HT-29 (cell line): ENCODE data around the gene ZFP92. TPM values are rescaled to one million over a fixed set of nuclear protein-coding genes. Genes with fewer than 3 reads are reported as not detected.

ENCODE experiments used
- DNase-seq: peaks from one replicate; pipeline ENCODE4 v3.0.0-alpha.2; 2015; ENCODE audit warnings: low spot score
- total RNA-seq: library from RNA; depleted of rRNA; stranded (reverse); fragments of >200 nt; shearing (Covaris generic); gene quantifications from 2 replicates; pipeline ENCODE4 v1.2.3, GENCODE V29; 2014

Gene ZFP92
- total RNA-seq, 1 experiment from 2014 or later = not detected

DNA sequence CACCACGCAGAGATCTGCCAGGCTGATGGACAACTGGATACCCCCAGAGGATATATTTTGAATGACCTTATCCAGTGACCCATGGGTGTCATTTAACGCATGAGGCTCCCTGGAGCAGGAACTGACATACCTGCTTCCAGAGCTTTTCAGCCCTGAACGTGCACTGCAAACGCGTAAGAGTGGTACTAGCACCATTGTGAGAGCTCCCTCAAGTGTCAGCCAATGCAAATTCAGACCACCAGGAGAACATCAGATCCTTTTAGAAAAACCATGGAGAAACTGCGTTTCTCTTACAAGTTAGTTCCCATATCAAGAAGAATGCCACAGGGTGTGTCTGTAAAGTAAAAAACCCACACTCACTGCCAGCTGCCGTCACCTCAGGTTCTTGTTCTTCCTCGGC lies 27.3 kb downstream of the ZFP92 start:
- DNase-seq = peak; percentile 39

DNA sequence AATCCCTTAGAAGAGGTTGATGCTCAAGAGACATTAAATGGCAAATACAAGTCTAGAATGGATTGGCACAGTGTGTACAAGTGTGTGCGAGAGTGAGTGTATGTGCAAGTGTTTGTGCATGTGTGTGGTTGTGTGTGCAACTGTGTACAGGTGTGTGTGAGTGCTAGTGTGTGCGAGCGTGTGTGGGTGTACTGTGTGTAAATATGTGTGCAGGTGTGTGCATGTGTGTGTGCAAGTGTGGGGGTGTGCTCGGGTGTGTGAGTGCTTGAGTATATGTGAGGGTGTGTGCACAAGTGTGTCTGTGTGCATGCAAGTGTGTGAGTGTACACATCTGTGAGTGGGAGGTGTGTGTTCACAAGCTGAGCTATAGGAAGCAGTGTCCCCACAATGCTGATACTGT lies 28.7 kb downstream of the ZFP92 start:
- no peak for DNase-seq

DNA sequence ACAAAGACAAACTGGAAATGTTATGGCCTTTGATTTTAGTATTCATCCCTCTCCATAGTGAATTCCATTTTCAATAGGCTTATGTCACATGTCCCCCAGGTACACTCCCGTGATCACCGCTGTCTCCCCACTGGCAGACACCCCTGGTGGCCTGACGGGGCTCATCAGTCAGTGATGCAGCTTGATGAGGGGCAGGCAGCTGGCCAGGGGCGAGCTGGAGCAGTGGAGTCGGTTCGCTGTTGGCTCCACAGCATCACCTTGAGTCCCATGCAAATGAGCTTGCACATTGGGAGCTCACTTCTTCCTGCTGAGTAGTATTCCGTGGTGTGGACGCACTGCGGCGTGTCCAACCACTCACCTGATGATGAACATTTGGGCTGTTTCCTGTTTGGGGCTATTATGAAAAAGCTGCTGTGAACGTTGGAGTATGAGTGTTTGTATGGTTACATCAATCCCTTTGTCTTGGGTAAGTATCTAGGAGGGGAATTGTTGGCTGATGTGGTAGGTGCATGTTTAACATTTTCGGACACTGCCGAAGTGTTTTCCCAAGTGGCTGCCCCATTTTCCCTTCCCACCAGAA lies 29.4 kb downstream of the ZFP92 start:
- no peak for DNase-seq

DNA sequence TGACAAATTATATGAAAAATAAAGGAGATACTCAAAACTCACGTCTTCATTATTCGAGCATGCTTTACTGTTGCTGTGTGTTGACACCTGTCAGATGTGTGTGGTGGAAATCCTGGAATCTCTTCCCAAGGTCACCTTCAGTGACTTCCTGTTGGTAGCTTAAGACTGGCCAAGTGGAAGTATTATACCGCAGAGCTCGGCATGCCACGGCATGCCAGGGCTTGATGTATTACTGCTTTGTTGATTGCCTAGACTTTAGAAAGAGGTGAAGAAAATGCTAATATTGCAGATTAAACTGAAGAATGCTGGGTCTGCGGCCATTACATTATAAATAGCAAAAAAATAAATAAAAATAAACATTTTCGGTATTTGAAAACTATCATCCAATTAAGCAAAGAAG lies 30.0 kb downstream of the ZFP92 start:
- no peak for DNase-seq

DNA sequence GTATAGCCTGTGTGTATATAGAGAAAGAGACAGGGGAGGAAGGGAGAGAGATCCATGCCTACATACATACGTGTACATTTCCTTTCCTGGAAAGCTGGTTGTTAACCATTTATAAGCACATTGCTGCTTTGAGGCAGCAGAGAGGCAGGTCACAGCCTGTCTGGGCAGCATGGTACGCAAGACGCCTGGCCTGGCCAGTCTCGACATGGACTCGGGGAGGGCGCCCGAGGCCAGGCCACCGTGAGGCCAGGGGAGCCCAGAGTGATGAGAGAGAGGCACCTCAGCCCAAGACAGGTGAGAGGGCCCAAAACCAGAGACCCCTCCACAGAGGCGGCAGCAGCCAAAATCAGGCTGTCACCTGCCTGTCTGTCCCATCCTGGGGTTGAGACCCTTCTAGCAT lies 30.7 kb downstream of the ZFP92 start:
- DNase-seq = no peak

DNA sequence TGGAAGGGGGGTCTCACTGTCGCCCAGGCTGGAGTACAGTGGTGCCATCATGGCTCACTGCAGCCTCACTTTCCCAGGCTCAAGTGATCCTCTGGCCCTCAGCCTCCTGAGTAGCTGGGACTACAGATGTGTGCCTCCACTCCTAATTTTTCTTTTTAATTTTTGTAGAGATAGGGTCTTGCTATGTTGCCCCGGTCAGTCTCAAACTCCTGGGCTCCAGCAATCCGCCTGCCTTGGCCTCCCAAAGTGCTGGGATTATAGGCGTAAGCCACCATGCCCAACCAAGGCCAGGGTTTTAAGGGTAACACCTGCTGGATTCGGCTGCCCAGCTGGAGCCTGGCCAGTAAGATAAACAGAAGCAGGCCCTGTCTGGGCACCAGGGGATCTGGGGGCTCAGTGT lies 31.2 kb downstream of the ZFP92 start:
- no peak for DNase-seq

DNA sequence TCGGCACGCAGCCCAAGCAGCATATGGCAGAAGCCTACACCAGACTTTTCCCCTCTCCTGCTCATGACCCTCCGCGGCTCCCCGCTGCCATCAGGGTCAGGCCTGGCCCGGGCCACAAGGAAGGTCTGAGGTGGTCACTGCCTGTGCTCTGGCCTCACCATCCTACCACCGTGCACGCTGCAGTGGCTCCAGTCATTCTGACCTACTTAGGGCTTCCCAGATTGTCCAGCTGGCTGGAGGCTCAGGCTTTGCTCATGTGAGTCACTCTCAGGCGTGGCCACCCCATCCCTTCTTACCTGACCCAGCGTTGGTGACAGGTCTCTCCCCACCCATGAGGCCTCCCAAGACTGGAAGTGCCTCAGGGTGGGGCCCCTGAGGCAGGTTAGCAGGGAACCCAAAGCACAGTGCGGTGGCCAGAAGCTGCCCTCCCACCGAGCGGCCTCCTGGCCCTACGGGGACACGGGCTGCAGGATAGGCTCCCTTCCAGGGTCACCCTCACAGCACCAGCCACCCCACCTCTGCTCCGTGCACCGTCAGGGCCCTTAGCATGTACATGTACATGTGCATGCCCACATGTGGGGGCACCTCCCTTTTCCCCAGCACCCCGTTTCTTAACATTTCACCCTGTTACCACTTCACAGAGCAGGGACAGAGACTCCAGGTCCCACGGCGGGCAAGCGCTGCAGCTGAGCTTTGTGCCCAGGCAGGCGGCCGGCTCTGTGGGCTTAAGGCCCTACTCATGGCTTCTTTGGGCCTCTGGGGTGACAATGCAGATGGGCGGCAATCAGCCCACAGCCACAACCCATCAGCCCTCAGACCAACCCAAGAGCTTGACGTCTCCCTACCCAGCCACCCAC lies 32.4 kb downstream of the ZFP92 start:
- DNase-seq = no peak

DNA sequence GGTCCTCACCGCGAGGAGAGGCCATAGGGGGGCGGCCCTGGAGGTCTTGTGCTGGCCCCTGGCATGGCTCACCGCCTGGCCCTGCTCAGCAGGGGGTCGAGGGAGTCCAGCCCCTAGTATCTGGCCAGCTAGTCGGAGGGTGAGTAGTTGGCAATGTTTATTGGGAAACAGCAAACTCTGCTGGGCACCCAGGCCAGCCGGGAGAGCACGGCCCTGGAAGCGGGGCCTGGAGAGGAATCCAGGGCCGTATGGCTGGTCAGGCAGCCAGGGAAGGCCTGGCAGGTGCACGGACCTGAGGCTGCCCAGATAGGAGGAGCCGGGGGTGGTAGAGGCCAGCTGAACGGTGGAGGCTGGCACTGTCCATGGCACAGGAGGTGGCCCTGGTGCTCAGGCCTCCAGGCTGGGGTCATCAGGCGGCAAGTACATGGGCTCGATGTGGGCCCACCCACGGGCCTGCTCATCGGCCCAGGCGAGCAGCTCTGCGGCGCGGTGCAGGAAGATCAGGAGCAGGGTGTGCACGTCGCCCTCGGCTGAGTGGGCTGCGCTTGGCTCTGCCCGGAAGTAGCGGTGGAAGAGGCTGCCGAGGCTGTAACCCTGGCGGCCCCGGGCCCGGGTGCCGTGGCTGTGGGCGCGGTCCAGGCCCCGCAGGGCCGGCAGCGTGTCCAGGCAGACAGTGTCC lies 33.2 kb downstream of the ZFP92 start:
- no peak for DNase-seq

DNA sequence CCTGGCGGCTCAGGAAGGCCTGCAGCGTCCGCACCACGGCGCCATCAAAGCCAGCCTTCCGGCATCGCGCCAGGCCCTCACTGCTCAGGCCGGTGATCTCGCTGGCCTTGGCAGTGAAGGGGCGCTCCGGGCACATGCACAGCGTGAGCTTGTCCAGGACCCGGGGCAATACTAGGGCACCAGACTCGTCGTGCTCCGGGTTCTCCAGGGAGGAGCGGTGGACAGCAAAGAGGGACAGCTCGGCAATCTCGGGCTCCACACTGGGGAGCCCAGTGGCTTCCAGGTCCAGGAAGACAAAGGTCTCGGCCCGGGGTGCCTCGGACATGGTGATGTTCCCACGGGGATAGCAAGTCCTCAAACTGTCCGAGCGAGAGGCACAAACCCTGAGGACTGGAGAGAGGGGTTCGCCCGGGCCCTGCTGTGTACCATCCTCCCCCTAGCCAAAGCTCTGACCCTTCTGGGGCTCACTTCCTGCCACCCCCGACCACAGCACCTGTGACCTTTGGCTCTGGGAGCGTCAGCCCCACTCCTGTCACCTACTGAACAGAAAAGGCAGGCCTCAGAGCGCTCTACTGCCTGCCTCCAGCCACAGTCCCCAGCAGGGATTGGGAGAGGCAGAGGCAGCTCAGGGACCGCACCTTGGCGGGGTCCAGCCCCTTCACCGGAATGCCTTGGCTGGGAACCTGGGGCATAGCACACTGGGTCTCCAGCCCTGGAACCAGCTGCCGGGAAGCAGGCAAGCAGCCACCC lies 34.0 kb downstream of the ZFP92 start:
- no peak for DNase-seq

DNA sequence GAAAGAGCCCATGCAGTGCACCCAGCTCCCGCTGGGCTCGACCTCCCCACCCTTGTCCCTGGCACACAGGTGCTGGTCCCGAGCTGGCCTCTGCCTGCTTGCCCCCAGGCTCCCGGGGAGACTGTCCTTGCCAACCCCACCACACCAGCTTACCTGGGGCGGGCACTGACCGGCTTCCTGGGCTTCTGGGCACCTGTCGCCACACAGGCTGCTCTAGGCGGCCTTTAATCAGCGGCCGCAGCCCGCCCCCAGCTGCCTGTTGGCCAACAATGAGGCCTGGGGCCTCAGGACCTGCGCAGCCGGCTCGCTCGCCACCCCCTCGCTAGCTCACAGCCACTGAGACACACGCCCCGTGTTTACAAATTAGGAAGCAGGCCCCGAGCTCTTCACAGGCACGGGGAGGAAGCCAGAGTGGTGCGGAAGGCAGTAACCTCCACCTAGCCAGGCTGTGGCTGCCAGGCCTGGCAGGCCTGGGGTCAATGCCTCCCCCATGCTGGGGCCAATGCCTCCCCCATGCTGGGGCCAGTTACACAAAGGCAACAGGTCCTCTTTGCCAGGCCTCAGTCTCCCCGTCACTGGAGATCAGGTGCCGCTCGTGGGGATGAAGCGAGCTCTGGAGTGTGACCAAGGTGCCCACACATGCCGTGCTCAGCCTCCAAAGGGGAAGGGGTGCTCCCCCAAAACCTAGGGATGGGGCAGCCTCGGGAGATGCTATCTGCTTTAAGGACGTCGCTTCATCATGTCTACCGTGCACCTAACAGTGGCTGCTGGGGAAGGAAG lies 34.8 kb downstream of the ZFP92 start, which contains the start of gene TREX2:
TSS of gene TREX2 (minus strand) at position 201 of the 780 bp plus-strand sequence. CDS start 626 bp downstream, outside the sequence.
- no peak for DNase-seq

DNA sequence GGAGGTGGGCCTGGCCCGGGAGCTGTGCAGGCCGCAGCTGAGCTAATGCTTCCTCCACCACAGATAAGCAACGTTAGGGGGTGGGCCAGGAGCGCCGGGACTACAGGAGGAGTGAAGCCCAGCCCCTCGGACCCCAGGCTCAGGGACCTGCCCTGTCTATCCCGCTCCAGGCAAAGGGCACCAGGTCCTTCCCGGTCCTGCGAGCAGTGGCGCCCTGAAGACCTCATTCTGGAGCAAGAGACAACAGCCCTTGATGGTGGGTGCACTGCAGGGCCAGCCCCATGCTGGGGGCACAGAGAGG lies 35.3 kb downstream of the ZFP92 start:
- DNase-seq = no peak

DNA sequence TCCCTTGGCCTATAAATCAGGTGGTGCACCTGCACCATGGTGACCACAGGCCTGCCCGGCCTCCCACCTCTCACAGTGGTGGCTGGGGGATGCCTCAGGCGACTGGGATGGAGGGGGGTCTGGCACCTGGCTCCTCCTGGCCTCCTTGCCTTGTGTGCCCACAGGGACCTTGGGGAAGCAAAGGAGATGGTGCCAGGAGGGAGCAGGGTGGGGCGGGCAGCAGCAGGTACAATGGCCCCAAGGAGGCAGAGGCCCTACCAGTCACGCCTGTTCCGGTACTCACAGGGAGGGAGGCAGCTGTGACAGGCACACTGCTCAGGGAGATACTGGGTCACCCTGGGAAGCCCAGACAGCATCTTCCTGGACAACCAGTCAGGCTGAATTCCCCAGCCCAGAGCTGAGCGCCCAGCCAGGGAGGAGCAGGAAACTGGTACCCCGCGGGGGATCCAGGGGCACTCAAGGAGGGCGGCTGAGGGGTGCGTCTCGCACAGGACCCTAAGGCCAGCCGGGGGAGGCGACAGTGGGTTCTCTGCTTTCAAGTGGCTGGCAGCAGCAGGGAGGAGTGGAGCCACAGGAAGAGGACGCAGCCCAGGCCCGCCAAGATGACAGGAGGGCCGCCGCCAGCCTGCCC lies 35.8 kb downstream of the ZFP92 start:
- no peak for DNase-seq

DNA sequence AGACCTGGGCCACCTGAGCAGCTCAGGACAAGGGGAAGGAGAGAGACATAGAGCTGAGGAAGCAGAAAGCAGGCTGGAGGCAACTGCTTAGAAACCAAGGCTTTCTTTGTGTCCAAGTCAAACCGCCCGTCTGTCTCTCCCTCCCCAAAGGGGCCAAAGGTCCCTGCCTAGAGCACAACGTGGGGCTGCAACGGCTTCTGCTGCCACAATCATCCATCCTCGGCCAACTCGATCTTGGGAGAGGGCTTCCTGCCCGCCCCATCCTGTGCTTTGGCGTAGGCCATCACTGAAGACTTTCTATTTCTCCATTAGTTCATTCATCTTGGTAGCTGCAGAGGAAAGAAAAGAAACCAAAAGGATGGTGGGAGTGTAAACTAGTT lies 36.3 kb downstream of the ZFP92 start:
- no peak for DNase-seq

DNA sequence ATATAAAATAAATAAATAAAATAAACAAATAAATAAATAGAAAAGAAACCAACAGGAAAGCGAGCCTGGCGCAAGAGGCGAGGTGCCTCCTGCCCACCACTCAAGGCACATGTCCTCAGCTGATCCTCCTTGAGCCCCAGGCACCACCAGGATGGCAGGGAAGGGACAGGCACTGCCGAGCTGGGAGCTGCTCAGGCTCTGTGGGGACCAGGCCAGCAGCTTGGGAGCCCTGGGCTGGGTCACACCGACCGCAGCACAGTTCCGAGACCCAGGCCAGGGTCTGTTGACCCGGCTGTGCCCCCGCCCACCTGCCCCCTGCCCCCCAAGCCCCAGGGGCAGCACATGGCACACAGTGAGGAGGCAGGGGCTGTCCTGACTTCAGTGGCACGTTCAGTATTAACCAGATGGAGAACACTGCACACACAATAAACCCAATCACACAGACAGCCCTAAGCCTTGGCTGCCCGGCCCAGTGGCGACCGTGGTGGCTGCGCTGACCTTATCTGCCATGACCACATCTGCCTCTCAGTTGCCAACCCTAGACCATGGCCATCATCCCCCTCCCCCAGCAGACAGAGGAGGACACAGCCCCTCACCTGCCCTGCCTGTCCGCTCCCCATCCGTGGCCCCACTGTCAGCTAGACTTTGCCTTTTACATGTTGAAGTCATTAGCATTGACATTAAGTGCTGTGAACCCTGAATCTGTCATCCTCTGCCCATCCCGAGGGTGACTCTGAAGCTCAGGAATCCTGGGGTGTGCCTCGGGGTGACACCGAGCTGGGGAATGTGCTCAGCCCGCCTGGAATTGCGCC lies 37.5 kb downstream of the ZFP92 start:
- DNase-seq = no peak

DNA sequence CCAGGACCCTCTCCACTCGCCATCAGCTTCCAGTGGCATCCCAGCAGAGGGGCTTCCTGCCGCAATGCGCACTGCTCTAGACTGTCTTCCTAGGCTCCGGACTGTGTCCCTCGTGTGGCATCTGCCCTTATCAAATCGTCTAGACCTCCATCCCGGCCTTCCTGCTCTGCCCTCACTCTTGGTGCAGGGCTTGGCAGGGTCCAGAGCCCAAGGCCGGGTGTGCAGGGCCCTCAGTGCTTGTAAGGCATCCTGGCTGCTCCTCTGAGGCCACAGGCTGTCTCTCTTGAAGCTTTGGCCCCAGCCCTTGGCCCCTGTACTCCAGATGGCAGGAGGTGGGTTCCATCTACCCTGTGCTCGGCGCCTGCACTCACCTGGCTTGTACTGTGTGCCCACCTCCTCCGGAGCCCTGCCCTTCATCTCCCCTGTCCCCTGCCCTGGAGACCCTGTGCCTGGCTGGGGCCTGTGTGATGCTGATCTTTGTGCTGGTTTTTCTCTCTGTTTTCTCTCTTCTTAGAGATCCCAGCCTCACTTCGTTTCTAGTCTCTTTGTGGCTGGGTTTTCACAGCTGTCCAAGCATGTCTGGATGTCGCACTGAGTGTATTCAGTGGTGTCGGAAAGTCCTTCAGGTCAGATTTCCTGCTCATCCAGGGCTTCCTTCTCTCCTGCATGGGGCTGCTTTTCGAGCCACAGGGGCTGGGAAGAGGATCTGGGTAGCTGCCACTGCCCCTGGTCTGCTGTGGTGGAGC lies 38.3 kb downstream of the ZFP92 start:
- no peak for DNase-seq

DNA sequence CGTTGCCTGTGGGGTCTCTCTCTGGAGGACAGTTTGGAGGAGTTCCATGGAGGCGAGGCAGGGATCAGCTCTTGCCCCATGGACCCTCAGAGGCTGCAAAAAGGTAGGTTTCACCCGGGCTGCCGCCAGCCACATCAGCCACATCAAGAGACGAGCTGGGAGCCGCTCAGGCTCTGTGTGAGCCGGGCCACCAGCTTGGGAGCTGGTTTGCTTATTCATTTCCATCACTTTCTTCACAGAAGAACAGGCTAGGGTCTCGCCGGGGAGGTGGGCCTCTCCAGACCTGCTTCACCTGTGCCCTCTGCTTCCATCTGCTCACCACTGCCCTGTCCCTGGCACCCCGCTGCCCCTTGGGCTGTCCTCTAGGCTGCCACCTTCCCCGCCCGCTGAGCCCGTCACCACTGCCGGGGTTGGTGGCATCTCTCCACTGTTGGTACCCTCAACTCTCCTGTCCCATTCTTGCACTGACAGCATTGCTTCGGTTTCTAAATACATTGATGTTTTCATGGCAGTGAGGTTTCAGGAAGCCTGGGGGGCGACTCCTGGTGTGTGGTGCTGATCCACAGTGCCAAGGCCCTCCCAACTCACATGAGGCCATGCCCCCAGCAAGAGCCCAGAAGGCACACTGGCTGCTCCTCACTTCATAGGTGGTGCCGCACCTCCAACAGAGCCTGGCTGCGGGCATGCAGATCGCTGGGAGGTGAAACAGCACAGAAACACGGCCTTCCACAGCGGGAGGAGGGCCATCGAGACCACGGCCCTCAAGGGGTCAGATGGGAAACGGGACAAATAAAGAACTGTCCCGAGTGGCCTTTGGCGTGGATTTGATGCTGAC lies 39.1 kb downstream of the ZFP92 start:
- no peak for DNase-seq

DNA sequence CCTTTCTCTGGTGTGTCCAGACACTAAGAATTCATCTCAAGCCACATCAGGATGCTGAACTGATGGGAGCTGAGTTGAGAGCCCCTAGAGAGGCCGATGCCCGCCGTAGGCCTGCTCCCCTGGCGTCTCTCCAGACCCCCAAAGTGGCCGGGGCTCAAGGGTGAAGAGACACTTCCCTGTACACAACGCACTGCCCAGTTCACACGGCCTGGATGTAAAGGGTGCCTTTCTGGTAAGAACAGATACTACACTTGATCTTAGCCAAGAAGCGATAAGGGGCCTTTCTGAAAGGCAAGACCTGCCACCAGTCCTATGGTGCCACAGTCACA lies 39.6 kb downstream of the ZFP92 start:
- no peak for DNase-seq

DNA sequence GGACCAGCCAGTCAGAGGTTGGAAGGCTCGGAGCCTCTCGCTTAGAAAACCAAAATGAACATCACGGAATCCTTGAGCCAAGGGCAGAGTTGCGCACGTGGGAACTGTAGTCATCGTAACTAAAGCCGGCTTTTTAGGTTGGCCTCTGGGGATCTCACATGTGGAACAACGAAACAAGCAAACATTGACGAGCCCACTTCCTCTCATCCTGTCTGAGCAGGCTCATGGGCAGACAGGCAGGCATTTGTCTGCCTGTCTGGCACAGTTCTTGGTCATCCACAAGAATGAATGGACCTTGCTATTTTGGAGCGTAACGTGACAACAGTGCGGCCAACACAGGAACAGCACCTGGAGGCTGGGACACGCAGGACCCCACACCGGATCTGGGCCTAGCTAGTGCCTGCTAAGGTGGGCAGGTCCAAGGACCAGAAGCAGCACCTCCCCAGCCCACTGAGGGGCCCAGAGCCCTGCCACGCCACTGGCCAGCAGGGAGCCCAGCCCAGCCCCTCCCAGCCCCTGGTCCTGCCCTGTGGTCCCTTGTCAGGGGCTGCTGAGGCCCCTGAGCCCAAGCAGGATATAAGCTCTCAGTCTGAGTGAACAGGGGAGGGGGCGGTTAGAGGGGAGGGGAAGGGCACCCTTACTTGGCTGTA lies 43.8 kb downstream of the ZFP92 start:
- DNase-seq = no peak
